ENCODE results near the gene SORL1.

The SORL1 gene

GRCh38 chr11:121665206-121665838 lies 213.2 kb downstream of the SORL1 start:
- Histone ChIP-seq H3K4me3 (ENCODE audit: low read depth, low read length, poor library complexity, severe bottlenecking) (no peak overlapping the region), H3K4me1 (ENCODE audit: insufficient read depth, low read length, severe bottlenecking) (no peaks in the 10 kb centered on the region), H3K9me2 (ENCODE audit: low read depth, low read length) (no peaks in the 10 kb centered on the region), H3K9me3 (ENCODE audit: low read length) (no peaks in the 10 kb centered on the region), H3K36me3 (ENCODE audit: insufficient read depth, low read length) (no peaks in the 10 kb centered on the region), H3K79me2 (ENCODE audit: insufficient read depth, low read length) (no peaks in the 10 kb centered on the region), H3K4me2 (ENCODE audit: low read length) (no peak overlapping the region), H4K20me1 (ENCODE audit: insufficient read depth, low read length) (no peaks in the 10 kb centered on the region), H3F3A (ENCODE audit: insufficient read depth, low read length) (no peaks in the 10 kb centered on the region), H3K9ac (ENCODE audit: low read length) (no peak overlapping the region), H2AFZ (ENCODE audit: low read length) (no peak overlapping the region), H3K27me3 (ENCODE audit: insufficient read depth, low read length) (no peaks in the 10 kb centered on the region), H3K27ac (ENCODE audit: low read depth, low read length, poor library complexity, severe bottlenecking) (no peak overlapping the region)
- TF ChIP-seq CTCF (IDR thresholded peaks at IDR 0.05; ENCODE audit: low read length): no peak
- TF ChIP-seq EZH2 (IDR thresholded peaks at IDR 0.05; ENCODE audit: borderline replicate concordance, low read length): no peak

GRCh38 chr11:121667836-121668235 lies 215.7 kb downstream of the SORL1 start:
- Histone ChIP-seq H4K20me1 (ENCODE audit: insufficient read depth, low read length) (no peaks in the 10 kb centered on the region), H3K9me2 (ENCODE audit: low read depth, low read length) (no peaks in the 10 kb centered on the region), H2AFZ (ENCODE audit: low read length) (no peak overlapping the region), H3K9me3 (ENCODE audit: low read length) (no peaks in the 10 kb centered on the region), H3K4me3 (ENCODE audit: low read depth, low read length, poor library complexity, severe bottlenecking) (no peak overlapping the region), H3K4me2 (ENCODE audit: low read length) (no peak overlapping the region), H3K9ac (ENCODE audit: low read length) (no peak overlapping the region), H3K36me3 (ENCODE audit: insufficient read depth, low read length) (no peaks in the 10 kb centered on the region), H3F3A (ENCODE audit: insufficient read depth, low read length) (no peaks in the 10 kb centered on the region), H3K79me2 (ENCODE audit: insufficient read depth, low read length) (no peaks in the 10 kb centered on the region), H3K4me1 (ENCODE audit: insufficient read depth, low read length, severe bottlenecking) (no peaks in the 10 kb centered on the region), H3K27me3 (ENCODE audit: insufficient read depth, low read length) (no peaks in the 10 kb centered on the region), H3K27ac (ENCODE audit: low read depth, low read length, poor library complexity, severe bottlenecking) (no peak overlapping the region)
- TF ChIP-seq CTCF (IDR thresholded peaks at IDR 0.05; ENCODE audit: low read length) (no peak), EZH2 (IDR thresholded peaks at IDR 0.05; ENCODE audit: borderline replicate concordance, low read length) (no peak)

DNA sequence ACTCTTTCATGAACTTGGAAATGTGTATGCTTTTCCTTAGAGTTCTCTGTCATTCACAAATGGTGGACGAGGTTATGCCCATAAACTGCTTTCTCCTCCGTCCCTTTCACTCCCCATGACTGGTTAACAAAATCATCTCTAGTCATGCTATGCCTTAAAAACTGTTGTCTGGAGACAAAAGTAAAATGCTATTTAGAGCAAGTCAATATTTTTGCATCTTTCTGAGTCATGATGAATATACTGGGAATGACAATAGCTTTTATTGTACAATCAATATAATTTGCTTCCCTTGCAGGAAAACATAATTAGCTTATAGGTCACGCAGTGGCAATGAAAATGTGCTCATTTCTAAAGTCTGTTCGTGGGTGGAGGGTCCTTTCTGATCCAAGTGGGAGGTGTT lies 217.3 kb downstream of the SORL1 start:
- no peak overlapping the region for H3K4me3 ChIP-seq (ENCODE audit: low read depth, low read length, poor library complexity, severe bottlenecking)
- H3K9me3 ChIP-seq (ENCODE audit: low read length): no peaks in the 10 kb centered on the region
- no peak overlapping the region for H3K27ac ChIP-seq (ENCODE audit: low read depth, low read length, poor library complexity, severe bottlenecking)
- no peak for TF ChIP-seq CTCF (IDR thresholded peaks at IDR 0.05; ENCODE audit: low read length)
- TF ChIP-seq EZH2 (IDR thresholded peaks at IDR 0.05; ENCODE audit: borderline replicate concordance, low read length): no peak
- no peaks in the 10 kb centered on the region for H3K27me3 ChIP-seq (ENCODE audit: insufficient read depth, low read length)
- H3F3A ChIP-seq (ENCODE audit: insufficient read depth, low read length): no peaks in the 10 kb centered on the region
- no peaks in the 10 kb centered on the region for H3K9me2 ChIP-seq (ENCODE audit: low read depth, low read length)
- no peaks in the 10 kb centered on the region for H4K20me1 ChIP-seq (ENCODE audit: insufficient read depth, low read length)
- H3K9ac ChIP-seq (ENCODE audit: low read length): no peak overlapping the region
- no peaks in the 10 kb centered on the region for H3K4me1 ChIP-seq (ENCODE audit: insufficient read depth, low read length, severe bottlenecking)
- no peaks in the 10 kb centered on the region for H3K36me3 ChIP-seq (ENCODE audit: insufficient read depth, low read length)
- H3K79me2 ChIP-seq (ENCODE audit: insufficient read depth, low read length): no peaks in the 10 kb centered on the region
- H3K4me2 ChIP-seq (ENCODE audit: low read length): no peak overlapping the region
- no peak overlapping the region for H2AFZ ChIP-seq (ENCODE audit: low read length)
